GM20431 (cell line): Measurements from ENCODE around the gene AQP10.
"Not testable (repeated sequence)": the region's sequence is repeated elsewhere in the genome, so short reads cannot be mapped to it uniquely, and the experiment has no call there.

Experiments
- in situ Hi-C: fragments of 300-500 bp; cut with MseI, MboI; formaldehyde crosslinking; loops from one replicate; pipeline ENCODE4 v1.15.0; 2020; ENCODE audit warnings: low sequenced_read_pairs; ENCODE audit not compliant: unreplicated experiment

Gene AQP10

GRCh38 chr1:154320882-154321608 lies at the start of gene AQP10:
TSS of gene AQP10 (plus strand) at chr1:154321093. CDS start at chr1:154321156, 63 bp downstream.
- in situ Hi-C loops: no loop called here

GRCh38 chr1:154272217-154272998 lies 48.5 kb upstream of the AQP10 start, which contains the start of gene HAX1:
TSS of gene HAX1 (plus strand) at chr1:154272629. CDS start at chr1:154272724, 95 bp downstream.
- in situ Hi-C loops: no loop called here

- in situ Hi-C loops: no loop called here
Measured at GRCh38 chr1:154272999-154273563, 47.8 kb upstream of the AQP10 start.

GRCh38 chr1:154276797-154277196 lies 44.1 kb upstream of the AQP10 start:
- in situ Hi-C loops: no loop called here

- in situ Hi-C loops: not testable (repeated sequence)
Measured at GRCh38 chr1:154287591-154287990, 33.3 kb upstream of the AQP10 start.

- in situ Hi-C loops: no loop called here
Measured at GRCh38 chr1:154288661-154289060, 32.2 kb upstream of the AQP10 start.

- in situ Hi-C loops: no loop called here
Measured at GRCh38 chr1:154290921-154291320, 30.0 kb upstream of the AQP10 start.

- in situ Hi-C loops: no loop called here
Measured at GRCh38 chr1:154295408-154296235, 25.3 kb upstream of the AQP10 start.

GRCh38 chr1:154301582-154301981 lies 19.3 kb upstream of the AQP10 start:
- in situ Hi-C loops: no loop called here

GRCh38 chr1:154304664-154305337 lies 16.1 kb upstream of the AQP10 start:
- in situ Hi-C loops: no loop called here

GRCh38 chr1:154306151-154306550 lies 14.7 kb upstream of the AQP10 start:
- in situ Hi-C loops: no loop called here

GRCh38 chr1:154307670-154308270 lies 13.1 kb upstream of the AQP10 start:
- in situ Hi-C loops: not testable (repeated sequence)

- in situ Hi-C loops: not testable (repeated sequence)
Measured at GRCh38 chr1:154309136-154309535, 11.8 kb upstream of the AQP10 start.

- in situ Hi-C loops: not testable (repeated sequence)
Measured at GRCh38 chr1:154312229-154313065, 8.4 kb upstream of the AQP10 start.

GRCh38 chr1:154313066-154313356 lies 7.9 kb upstream of the AQP10 start:
- in situ Hi-C loops: no loop called here

GRCh38 chr1:154314226-154314625 lies 6.7 kb upstream of the AQP10 start:
- in situ Hi-C loops: not testable (repeated sequence)

- in situ Hi-C loops: no loop called here
Measured at GRCh38 chr1:154316704-154317103, 4.2 kb upstream of the AQP10 start.

- in situ Hi-C loops: no loop called here
Measured at GRCh38 chr1:154318386-154318785, 2.5 kb upstream of the AQP10 start.

GRCh38 chr1:154321609-154321934 lies 679 bp downstream of the AQP10 start:
- in situ Hi-C loops: not testable (repeated sequence)
